Left ventricle myocardium superior (tissue), 1 donor: ENCODE results near the gene CKS2. TPM values are rescaled to one million over a fixed set of nuclear protein-coding genes. Genes with fewer than 3 reads are reported as not detected.
"Not testable (repeated sequence)": the region's sequence is repeated elsewhere in the genome, so short reads cannot be mapped to it uniquely, and the experiment has no call there.

Source experiments
- ATAC-seq: fragments of 200-7000 bp; cut with Tn5 transposase; one replicate; pipeline ENCODE4 v1.9.1; 2020; ENCODE audit warnings: mild to moderate bottlenecking, moderate library complexity
- DNase-seq: peaks from one replicate; pipeline ENCODE4 v3.0.0-alpha.2; 2020
- intact Hi-C: fragments of 100-400 bp; cut with micrococcal nuclease; formaldehyde crosslinking; loops from one replicate; pipeline ENCODE4 v1.11.0; 2022
- total RNA-seq: library from RNA; stranded (reverse); fragmentation: NEBNext Ultra II Directional; extraction: Animal tissue kit (Norgen Biotek cat#: 25700); gene quantifications from one replicate; pipeline ENCODE4 v1.2.1, GENCODE V29; 2021
- donor health status: DM: no; HTN: yes; CAD: no; lungs with severe emphysema.

The CKS2 gene
- total RNA-seq, 1 donor from 2014 or later = 11.2 TPM

DNA sequence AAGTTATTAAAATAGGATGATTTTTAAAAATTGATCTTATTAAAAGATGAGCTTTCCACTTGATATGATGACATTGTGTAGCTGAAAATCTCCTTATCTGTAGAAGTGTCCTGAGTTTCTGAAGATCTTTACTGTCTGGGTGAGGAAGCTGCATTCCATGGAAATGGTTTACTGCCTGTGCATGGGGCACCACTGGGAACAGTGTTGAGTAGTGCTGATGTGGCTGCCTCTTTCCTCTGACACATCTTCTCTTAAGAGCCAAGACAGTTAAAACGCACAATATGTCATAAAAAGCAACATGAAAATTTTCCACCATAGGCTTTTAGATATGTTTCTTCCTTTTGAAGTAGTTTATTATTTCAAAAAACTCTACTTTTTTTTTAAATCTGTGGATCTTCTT lies 32.0 kb downstream of the CKS2 start:
- intact Hi-C loops = no loop called here
- no peak for DNase-seq
- ATAC-seq = no peak

DNA sequence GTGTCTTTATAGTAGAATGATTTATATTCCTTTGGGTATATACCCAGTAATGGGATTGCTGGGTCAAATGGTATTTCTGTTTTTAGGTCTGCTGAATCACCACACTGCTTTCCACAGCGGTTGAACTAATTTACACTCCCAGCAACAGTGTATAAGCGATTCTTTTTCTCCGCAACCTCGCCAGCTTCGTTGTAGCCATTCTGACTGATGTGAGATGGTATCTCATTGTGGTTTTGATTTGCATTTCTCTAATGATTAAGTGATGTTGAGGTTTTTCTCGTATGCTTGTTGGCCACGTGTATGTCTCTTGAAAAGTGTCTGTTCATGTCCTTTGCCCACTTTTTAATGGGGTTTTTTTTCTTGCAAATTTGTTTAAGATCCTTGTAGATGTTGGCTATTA lies 32.8 kb downstream of the CKS2 start:
- intact Hi-C loops, ATAC-seq, DNase-seq: not testable (repeated sequence)

DNA sequence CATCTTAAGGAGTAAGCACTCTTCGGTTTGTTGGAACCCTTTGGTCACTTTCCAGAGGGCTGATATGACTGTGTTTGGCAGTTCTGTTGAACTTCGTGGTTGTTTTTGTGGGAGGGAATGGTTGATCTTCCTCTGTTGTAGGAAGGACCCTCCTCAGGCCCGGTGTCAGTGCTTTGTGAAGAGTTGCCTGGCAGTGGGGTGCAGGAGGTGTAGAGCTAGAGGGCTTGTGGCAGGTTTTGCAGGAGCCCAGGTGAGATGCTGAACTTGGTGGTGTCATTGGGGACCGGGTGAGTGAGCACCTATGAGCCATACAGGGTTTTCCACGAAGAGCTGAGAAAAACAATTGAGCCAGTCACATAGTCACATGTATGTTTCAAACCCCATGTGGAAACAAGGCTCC lies 34.5 kb downstream of the CKS2 start:
- intact Hi-C loops = no loop called here
- ATAC-seq = no peak
- DNase-seq = no peak

DNA sequence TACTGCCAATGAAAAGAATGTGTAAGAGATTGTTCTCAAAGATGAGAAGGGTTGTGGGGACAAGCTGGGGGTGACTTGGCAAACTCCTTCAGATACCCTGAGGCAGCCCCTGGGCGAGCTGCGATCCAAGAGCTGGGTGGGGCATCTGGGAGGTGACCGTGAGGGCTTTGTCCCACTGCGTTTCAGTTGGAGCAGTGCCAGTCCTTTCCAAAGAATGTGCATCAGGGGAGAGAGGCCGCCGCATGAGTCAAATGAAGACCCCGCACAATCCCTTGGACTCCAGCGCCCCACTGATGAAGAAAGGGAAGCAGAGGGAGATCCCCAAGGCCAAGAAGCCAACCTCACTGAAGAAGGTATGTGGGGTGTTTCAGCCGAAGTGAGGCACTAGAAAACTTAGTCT lies 35.7 kb downstream of the CKS2 start:
- ATAC-seq (no peak), DNase-seq (no peak)

DNA sequence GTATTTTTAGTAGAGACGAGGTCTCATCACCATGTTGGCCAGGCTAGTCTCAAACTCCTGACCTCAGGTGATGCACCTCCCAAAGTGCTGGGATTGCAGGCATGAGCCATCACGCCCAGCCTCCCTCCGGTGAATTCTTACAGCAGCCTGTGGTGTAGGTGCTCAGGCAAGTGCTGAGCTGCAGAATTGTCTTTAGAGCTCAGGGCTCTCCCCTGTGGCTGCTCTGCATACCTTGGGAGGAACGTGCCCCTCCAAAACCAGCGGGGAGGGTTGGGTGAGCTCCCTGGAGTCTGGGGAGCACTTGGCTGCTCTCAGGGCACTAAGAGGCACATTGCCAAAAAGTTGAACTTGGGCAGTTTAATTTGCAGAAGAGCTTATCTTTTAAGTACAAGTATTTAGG lies 36.7 kb downstream of the CKS2 start:
- intact Hi-C loops = no loop called here
- ATAC-seq = no peak
- DNase-seq = no peak

More for the DNA sequence above, 35.7 kb downstream of the CKS2 start:
- intact Hi-C loops = no loop called here

DNA sequence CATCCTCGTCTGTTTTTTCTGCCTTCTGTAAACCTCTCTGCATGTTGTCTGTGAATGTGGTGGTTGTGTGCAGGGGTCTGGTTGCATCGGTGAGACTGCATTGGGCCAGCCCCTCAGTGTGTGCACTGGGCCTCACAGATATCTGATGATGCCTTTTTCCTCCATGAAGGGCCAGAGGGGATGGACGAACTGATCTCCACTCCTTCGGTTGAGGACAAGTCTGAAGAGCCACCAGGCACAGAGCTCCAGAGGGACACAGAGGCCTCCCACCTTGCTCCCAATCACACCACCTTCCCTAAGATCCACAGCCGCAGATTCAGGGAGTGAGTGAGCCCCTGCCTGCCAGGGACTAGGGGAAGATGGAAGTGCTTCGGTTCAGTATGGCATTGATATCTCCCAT lies 38.6 kb downstream of the CKS2 start:
- no peak for DNase-seq
- no peak for ATAC-seq
- intact Hi-C loops = no loop called here

DNA sequence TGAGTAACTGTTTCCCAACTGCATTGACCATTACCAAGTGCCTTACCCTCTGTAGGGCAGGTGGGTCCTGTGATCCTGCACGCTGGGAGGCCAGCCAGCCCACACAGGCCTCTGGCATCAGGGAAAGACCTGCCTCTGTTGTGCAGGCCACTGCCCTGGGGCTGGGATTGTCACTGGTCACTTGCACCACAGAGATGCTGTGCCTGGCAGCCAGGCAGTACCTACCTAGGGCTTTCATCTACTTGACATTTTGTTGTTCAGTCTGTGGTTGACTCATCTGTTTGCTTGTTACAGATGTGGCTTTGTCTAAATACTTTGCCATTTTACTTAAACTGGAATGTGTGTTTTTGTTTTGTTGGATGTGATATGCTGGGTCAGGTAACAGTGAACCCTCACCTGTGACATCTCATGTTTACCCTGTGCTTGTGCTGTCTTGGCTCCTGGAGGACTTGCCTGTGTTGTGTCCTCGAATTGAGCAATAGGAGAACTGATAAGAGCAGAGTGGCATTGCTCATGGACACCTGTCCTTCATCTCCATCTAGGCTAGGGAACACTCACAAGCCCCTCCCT lies 40.1 kb downstream of the CKS2 start:
- ATAC-seq (peak; percentile 57), DNase-seq (no peak)
- intact Hi-C loops = no loop called here

DNA sequence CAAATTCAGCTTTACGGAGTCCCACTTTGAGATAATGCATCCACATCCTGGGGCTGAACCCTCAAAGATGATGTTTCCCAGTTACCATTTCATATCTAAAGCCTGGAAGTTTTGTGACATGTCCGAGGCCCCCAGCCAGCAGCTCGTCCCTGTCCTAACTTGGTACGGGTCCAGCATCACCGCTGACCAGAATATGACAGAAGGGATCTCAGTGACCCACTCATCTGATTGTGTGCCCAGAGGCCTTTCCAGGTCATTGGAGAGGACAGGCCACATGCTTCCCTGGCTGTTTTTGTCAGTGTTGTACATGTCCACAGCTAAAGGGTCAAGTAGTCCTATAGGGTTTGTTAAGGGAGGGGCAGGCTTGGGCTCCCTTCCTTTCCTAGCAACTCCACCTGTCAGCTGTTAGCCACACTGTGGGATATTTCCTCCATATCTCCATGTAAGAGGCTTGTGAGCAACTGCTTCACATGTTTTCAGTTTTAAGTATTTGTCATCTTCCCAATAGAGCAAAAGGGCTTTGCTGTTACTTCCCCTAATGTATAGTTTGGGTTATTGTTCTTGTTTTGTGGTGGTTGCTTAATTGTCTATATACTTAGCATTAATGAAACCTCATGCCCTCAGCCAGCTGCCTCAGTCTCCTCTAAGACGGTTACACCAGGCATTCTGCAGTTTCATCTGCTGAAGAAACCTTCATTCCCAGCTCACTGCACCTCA lies 40.7 kb downstream of the CKS2 start:
- DNase-seq = no peak
- intact Hi-C loops = no loop called here
- peak; percentile 38 for ATAC-seq

DNA sequence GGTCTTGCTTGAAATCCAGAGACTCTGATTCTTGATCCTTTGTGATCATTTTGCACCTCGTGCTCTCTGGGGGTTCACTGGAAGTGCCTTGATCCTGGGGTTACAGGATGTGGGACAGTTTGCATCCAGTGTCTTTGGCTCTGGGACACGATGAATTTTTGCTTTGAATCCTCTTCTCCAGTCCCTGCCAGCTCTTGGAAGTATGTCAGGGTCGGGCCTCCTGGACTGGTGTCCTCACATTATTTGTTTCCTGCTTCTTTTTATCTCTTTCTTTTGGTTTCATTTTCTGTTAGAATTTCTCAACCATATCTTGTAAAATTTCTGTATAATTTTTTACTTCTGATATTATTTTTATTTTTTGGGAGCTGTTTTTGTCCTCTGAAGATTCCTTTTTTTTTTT lies 41.5 kb downstream of the CKS2 start:
- ATAC-seq = no peak
- intact Hi-C loops = no loop called here
- DNase-seq = no peak

DNA sequence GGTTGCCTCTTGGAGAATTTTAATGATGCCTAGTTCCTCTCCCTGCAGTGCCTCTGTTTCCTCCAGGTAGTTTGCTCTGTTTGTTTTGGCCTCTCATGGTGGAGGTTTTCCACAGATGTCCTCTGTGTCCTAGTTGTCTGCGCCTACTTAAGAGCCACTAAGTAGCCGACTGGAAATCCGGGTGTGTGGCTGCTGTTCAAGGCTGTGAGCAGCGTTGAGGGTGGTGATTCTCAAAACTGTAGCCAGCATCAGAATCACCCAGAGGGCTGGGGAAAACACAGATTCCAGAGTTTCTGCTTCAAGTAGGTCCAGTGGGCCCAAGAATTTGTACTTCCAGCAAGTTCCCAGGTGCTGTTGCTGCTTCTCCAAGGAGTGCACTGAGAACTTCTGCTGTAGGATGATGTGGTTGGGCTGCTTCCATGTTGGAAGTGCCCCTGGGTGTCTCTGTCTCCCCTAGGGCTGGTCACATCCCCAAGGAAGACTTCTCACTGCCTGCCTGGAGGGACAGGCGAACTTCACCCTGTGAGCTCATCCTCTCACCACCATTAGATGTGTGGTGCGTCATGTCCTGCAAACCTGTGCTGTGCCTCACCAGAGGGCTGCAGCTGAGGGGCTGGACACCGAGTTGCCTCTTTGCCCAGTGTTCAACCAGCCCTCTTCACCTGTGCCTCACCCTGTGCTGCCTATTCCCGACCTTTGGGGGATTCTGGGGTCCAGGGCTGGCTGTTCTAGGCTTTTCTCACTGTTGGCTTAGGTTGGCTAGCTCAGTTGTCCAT lies 42.1 kb downstream of the CKS2 start:
- intact Hi-C loops = no loop called here
- ATAC-seq = peak; percentile 43
- no peak for DNase-seq

DNA sequence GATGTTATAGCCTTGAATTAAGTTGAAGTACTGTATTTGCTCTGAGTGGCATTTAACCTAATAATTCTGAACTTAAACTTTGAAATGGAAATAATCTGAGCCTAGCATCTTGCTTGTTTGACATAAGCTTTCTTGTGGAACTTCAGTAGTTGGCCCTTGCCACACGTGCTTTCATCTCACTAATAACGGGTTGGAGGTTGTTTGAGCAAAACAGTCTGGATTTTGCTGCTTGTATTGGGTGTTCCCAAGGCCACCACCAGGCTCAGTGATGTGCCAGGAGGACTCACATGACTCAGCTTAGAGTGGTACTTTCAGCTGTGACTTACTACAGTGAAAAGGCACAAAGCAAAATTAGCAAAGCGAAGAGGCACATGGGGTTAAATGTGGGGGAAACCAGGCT lies 43.0 kb downstream of the CKS2 start:
- ATAC-seq = peak; percentile 28
- intact Hi-C loops = no loop called here
- DNase-seq = no peak

DNA sequence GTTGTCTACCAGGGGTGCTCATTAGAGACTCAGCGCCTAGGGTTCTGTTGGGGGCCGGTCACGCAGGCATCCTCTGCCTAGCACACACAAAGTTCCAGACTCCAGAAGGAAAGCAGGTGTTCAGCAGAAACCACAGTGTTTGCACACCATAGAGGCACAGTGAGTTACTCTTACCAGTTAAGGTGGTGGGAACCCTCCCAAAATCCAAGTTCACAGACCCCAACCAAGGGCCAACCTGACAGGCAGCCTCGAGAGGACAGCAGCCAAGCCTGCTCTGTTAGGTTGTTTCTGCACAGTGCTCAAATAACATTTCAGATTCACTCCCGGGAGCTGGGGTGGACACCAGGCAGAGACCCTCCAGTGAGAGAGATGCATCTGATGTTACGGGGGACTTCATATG lies 43.5 kb downstream of the CKS2 start:
- ATAC-seq = no peak
- intact Hi-C loops = no loop called here
- no peak for DNase-seq

DNA sequence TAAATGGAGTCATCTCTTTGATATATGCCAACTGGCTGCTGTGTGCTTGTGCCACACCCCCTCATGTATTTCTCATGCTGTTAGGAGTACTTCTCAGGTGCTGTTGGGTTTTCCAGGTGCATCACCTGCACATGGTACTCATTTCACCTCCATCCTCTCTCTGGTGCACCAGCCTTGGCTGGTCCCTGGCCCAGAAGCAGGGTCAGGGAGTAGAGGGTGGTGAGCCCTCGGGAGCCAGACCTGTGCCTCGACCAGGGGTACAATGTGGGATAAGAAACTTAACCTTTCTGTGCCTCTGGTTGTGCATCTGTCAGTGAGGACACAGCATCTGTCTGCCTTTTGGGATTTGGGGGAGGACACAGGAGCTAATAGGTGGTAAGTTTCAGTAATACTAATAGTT lies 45.8 kb downstream of the CKS2 start:
- no peak for DNase-seq
- ATAC-seq = no peak
- intact Hi-C loops = no loop called here

DNA sequence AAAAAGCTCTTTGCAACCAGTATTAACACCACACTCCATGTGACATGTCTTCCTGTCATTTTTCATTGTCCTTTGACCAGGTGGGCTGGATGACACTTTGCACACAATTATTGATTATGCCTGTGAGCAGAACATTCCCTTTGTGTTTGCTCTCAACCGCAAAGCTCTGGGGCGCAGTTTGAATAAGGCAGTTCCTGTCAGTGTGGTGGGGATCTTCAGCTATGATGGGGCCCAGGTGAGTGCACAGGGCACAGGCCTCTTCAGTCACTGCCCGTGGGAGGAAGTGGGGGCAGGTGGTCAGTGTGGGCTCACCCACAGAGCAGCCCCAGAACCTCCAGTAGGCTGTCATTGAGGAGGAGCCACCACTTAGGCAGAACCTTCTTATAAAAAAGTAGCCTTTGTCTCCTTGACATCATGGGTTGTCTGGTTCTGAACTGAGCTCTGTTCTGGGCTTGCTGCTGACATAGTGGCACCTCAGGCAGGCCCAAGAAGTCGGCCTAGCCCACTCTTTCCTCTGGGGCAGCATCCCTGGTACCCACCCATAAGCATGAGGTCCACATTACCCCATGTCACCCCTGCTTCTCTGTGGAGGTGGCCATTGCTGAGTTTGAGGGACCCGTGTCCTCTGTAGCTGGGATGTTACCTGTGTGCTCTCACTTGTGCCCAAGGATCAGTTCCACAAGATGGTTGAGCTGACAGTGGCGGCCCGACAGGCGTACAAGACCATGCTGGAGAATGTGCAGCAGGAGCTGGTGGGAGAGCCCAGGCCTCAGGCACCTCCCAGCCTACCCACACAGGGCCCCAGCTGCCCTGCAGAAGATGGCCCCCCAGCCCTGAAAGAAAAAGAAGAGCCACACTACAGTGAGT lies 46.6 kb downstream of the CKS2 start:
- DNase-seq (no peak), ATAC-seq (no peak)
- intact Hi-C loops = no loop called here

DNA sequence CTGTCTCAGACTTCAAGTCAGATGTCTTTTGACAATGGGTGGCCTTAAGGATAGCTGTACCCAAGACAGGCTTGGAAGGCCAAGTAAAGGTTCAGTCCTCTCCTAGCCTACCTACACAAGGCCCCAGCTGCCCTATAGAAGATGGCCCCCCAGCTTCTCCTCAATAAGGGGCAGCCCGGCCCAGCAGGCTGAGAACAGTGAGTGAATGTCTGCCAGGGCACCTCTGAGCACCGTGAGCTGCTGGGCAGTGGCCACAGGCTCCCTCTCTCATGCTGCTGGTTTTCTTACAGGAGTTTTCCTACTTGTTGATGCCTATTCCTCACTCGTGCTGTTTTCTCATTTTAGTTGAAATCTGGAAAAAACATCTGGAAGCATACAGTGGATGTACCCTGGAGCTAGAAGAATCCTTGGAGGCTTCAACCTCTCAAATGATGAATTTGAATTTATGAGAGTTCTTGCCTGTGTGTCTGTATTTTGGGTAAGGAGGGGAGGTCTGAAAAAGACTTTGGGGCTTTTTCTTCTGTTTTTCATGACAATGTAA lies 47.5 kb downstream of the CKS2 start:
- intact Hi-C loops = no loop called here

DNA sequence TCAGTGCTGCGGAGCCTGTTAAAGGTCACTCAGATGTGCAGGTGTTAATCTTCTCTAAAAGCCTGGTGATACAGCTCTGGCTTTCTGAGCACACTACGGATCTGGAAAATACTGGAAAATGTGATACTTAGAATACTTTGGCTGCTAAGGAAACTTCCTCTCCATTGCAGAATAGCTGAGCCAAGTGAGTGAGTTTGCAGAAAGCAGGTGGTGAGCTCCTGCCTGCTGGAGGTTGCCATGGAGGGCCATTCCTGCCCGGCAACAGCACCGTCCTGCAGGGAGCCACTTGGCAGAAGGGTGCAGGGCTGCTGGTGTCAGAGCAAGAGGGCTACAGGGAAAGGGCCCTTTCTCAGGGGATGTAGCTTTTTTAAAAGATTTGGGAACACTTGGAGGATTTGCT lies 48.0 kb downstream of the CKS2 start:
- intact Hi-C loops = no loop called here
- DNase-seq (peak; percentile 51), ATAC-seq (peak; percentile 73)

More for the DNA sequence above, 47.5 kb downstream of the CKS2 start:
- ATAC-seq = no peak
- no peak for DNase-seq

DNA sequence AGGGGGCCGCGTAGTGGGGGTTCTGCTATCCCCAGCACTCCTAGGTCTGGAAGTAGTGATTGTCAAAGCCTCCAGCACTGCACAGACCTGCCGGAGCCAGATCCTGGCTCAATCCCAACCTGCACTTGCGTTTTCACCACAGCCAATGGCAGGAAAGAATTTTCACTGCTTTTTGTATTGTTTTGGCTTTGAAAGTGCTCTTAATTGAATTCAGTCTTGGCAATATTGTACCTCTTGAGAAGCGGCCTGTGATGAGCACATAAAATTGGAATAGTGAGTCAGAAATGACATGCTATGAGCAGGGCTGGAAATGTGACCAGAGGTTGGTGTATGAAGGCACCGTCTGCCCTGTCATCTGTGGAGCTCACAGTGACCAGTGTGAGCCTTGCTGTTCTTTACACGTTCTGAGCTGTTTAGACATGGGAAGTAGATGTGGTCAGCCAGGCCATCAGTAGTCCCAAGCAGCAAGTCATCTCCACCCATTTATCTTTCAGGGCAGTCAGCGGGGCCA lies 48.8 kb downstream of the CKS2 start:
- DNase-seq (no peak), ATAC-seq (peak; percentile 51)
- intact Hi-C loops = no loop called here

DNA sequence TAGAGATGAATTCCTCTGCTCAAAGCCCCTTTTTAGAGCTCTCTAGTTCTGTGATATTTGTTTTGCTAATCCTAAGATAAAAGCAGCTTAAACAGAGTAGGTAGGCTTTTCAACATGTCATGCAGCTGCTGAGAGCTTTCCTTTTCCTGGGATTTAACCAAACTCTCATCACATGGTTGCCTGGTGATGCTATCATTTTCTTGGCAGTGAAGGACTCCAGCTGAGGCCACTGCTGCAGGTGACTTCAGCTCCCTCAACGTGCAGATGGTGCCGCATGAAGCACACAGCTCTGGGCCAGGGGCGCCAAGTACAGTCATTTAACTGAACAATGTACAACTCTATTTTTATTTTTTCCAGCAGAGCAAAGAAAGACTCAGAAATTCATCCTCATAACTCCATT lies 49.5 kb downstream of the CKS2 start:
- DNase-seq (no peak), ATAC-seq (peak; percentile 31)
- intact Hi-C loops = no loop called here

DNA sequence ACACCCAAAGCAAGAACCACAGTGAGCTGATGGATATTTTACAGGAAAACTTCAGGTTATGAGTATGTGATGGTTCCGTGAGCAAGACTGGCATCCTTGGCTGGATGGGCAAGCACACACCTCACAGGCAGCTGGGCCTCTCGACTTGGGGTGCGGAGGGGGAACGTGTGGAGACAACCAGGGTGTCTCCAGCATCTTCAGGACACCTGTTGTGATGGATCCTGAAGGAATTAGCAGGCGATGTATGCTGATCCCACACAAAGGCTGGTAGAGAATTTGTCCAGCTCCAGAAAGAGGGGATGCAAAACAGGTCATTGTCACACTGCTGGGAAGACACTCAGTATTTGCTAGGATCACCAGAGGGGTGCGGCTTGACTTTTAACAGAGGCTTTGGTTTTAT lies 50.0 kb downstream of the CKS2 start:
- intact Hi-C loops = no loop called here
- DNase-seq (no peak), ATAC-seq (no peak)
